Lung microvascular endothelial cell (primary cell): ENCODE results near the gene GNS. TPM values are rescaled to one million over a fixed set of nuclear protein-coding genes. Genes with fewer than 3 reads are reported as not detected.

Source experiments
- DNase-seq, 2 donors: peaks; one replicate each; pipeline versions ENCODE4 v3.0.0 to v3.0.0-alpha.2; 2010; ENCODE audit warnings: low read depth in 2 of 2
- total RNA-seq: library from RNA; depleted of rRNA; stranded (reverse); fragments of >200 nt; gene quantifications from 2 replicates; pipeline ENCODE4 v1.2.1, GENCODE V29; 2014

The GNS gene
- total RNA-seq, 1 donor from 2014 or later, result 175 TPM

- DNase-seq, result peak; percentile 70 to 82
These were observed 83.4 kb downstream of the GNS start for GRCh38 chr12:64675795-64676194.

GRCh38 chr12:64674367-64674922, 84.8 kb downstream of the GNS start:
- no peak for DNase-seq

GRCh38 chr12:64673490-64674169, 85.6 kb downstream of the GNS start:
- peak in 1 of 2 donors; percentile 26 for DNase-seq

- peak; percentile 76 to 81 for DNase-seq
These were observed 86.2 kb downstream of the GNS start for GRCh38 chr12:64672925-64673409.

GRCh38 chr12:64671681-64672080, 87.5 kb downstream of the GNS start:
- DNase-seq, result no peak

- DNase-seq, result peak in 1 of 2 donors; percentile 79
These were observed 88.1 kb downstream of the GNS start for GRCh38 chr12:64670919-64671639.

DNA sequence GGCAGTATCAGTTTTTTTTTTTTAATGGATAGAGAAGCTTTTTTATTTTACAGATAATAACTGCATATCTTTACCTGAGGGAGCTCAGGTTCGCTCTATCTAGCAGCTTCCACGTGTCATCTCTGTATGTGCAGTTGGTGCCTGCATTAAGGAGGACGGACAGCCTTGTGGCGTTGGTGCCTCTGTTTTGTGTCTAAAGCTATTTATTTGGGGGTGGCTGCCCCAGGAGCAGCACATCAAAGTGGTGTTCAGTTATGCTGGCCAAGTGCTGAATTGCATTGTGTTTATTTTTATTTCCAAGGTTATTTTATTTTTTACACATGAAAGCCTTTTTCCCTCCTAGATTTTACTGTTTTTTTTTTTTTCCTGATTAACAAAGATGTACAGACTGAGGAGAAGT, 89.2 kb downstream of the GNS start:
- DNase-seq, result no peak

DNA sequence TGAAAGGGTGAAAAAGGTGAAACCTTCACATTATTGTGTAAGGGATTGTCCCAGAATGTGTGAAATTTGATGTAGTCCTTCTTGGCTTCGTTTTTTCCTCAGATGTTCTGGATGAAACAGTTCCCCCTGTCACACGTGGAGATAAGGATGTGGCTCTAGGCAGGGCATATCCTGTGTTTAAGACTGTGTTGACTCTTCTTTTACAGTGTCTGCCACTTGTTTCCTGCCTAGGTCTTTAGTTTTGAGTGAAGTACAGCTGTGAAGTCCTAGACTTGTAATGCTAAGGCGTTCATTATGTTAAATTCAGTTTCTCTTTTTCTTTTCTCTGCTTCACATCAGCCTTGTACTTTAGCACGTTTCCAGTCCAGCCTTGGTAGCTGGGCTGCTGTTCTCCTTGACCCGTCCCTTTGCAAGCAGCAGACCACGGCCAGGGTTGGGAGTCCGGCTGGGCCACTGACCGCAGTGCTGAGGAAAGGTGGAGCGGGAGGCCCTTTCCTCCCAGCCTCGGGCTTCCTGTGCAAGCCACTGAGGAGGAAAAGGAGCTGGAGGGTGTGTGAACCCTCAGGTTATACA, 89.8 kb downstream of the GNS start:
- peak in 1 of 2 donors; percentile 84 for DNase-seq

DNA sequence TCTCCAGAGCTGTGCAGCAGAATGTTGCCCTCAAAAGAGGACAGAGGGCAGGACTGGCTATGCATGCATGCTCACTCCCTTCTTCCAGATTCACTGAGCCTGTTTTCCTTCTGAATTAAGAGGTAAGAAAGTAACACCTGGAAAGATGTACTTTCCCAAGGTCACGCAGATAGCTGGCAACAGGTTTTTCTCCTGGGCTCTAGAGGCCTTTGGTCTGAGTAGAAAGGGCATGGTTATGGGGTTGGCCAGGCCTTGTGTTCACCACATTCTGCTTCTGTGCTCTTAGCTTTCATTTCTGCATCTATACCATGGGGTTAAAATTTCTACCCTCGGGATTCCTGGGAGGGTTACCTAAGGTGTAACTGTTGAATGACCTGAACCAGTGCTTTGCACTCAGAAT, 91.4 kb downstream of the GNS start:
- no peak for DNase-seq

DNA sequence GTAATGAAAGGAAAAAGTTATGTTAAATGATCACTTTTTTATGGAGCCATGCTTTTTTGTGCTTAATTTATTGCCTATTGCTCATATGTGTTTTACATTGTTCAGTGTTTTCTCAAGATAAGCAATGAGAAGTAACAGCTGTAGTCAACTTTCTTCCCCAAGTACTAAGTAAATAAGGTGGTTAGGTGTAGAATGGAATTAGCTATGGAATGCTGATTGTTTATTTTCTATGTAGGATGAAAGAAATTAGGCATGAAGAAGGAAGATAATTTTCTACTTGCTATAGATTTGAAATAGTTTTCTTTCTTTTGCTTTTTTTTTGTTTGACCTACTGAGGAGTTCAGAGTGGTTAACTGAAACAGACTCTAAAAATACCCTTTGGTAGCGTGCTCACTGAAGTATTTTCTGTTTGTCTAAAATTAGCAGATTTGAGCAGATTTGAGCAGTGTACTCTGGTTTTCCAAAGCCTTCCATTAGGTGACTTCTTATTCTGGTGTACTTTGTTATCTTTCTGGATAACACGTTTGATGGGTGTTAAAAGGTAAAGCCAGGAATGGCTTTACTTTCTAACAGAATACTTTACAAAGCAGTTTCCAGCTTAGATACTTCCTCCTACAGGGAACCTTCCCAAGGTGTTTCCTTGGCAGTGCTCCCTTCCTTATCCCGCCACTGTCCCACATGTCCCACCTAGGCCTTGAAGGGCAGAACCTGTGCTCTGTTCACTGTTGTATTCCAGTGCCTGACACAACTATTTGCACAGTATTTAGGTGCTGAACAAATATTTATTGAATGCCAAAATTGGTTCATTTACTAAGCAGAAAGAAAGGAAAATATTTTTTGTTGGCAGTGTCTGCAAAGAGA, 92.9 kb downstream of the GNS start:
- DNase-seq, result no peak

DNA sequence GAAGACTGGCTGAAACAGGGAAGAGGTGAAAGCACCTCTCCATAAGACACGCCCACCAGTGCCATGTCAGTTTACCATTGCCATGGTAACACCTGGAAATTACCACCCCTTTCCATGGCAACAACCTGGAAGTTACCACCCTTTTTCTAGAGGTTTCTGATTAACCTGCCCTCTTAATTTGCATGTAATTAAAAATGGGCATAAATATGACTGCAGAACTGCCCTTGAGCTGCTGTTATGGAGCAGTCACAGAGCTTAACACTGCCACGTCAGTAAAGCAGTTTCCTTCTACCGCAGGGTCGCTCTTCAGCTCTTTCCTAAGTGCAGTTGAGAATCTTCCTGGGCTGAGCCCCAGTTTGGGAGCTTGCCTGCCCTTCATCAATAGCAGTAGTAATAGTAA, 93.7 kb downstream of the GNS start:
- peak; percentile 28 to 52 for DNase-seq

Other genes with a start within 250 kb of the GNS start
- gene RASSF3, start 148.9 kb downstream of the GNS start, total RNA-seq, result 16.3 and 17.7 TPM in 2 replicates
- gene TBC1D30, start 65.2 kb upstream of the GNS start, total RNA-seq, result 6.3 and 9.8 TPM in 2 replicates